Keratinocyte (primary cell): ENCODE data around the gene MAST2. TPM values are rescaled to one million over a fixed set of nuclear protein-coding genes. Genes with fewer than 3 reads are reported as not detected.
"Not testable (repeated sequence)": the region's sequence is repeated elsewhere in the genome, so short reads cannot be mapped to it uniquely, and the experiment has no call there.

ENCODE experiments used
- DNase-seq: peaks from one replicate; pipeline ENCODE4 v3.0.0-alpha.2; 2011; ENCODE audit warnings: low read depth, missing footprints, low spot score
- FAIRE-seq: peaks from 2 replicates; lab custom pipeline; 2011; peaks lifted over from hg19 to GRCh38; lab: Jason Lieb, UNC
- H2AFZ ChIP-seq: 2 replicates; pipeline ENCODE4 v1.6.0; 2012; ENCODE audit warnings: low read length, control low read depth, inconsistent platforms; ENCODE audit not compliant: control insufficient read depth
- H3K27ac ChIP-seq: 2 replicates; pipeline ENCODE4 v1.5.1; 2011; ENCODE audit warnings: low read length; ENCODE audit not compliant: control insufficient read depth, insufficient read depth
- H3K27me3 ChIP-seq: 3 replicates; pipeline ENCODE4 v1.6.0; 2011; ENCODE audit warnings: low read length; ENCODE audit not compliant: control insufficient read depth, insufficient read depth; ENCODE audit errors: extremely low read depth
- H3K36me3 ChIP-seq, 2 experiments: 2 replicates in 1 of 2; 3 replicates in 1 of 2; pipeline ENCODE4 v1.5.1; 2011; ENCODE audit warnings: low read length in 2 of 2, mild to moderate bottlenecking in 1 of 2; ENCODE audit not compliant: control insufficient read depth in 2 of 2, insufficient read depth in 2 of 2; ENCODE audit errors: extremely low read depth in 1 of 2
- H3K4me1 ChIP-seq: 3 replicates; pipeline ENCODE4 v1.5.1; 2011; ENCODE audit warnings: low read length; ENCODE audit not compliant: control insufficient read depth, insufficient read depth; ENCODE audit errors: extremely low read depth
- H3K4me2 ChIP-seq: 3 replicates; pipeline ENCODE4 v1.6.0; 2011; ENCODE audit warnings: low read depth, low read length; ENCODE audit not compliant: control insufficient read depth, insufficient read depth; ENCODE audit errors: extremely low read depth
- H3K4me3 ChIP-seq, 3 experiments: fragments of 200-600 bp in 1 of 3; sonication (generic) in 1 of 3; 2 replicates in 2 of 3; 3 replicates in 1 of 3; pipeline ENCODE4 v1.5.1; 2011 to 2016; ENCODE audit warnings: low read length in 3 of 3, mild to moderate bottlenecking in 3 of 3, control low read depth in 2 of 3, inconsistent platforms in 1 of 3, low read depth in 1 of 3, mixed read lengths in 1 of 3, mixed run types in 1 of 3, moderate library complexity in 1 of 3; ENCODE audit not compliant: control insufficient read depth in 2 of 3, insufficient read depth in 2 of 3; ENCODE audit errors: extremely low read depth in 1 of 3
- H3K79me2 ChIP-seq: 2 replicates; pipeline ENCODE4 v1.6.0; 2012; ENCODE audit warnings: low read length; ENCODE audit not compliant: control insufficient read depth, insufficient read depth
- H3K9ac ChIP-seq: 3 replicates; pipeline ENCODE4 v1.6.0; 2011; ENCODE audit warnings: low read length; ENCODE audit not compliant: control insufficient read depth, insufficient read depth; ENCODE audit errors: extremely low read depth
- H3K9me1 ChIP-seq: 3 replicates; pipeline ENCODE4 v1.6.0; 2011; ENCODE audit warnings: low read length; ENCODE audit not compliant: control insufficient read depth, insufficient read depth; ENCODE audit errors: extremely low read depth
- H3K9me3 ChIP-seq: 2 replicates; pipeline ENCODE4 v1.5.1; 2012; ENCODE audit warnings: low read depth, low read length; ENCODE audit not compliant: control insufficient read depth
- H4K20me1 ChIP-seq: 3 replicates; pipeline ENCODE4 v1.6.0; 2011; ENCODE audit warnings: low read length; ENCODE audit not compliant: control insufficient read depth, insufficient read depth; ENCODE audit errors: extremely low read depth
- CTCF ChIP-seq, 3 experiments: IDR thresholded peaks in 1 of 3; conservative IDR thresholded peaks in 1 of 3; optimal IDR thresholded peaks in 1 of 3; 2 replicates in 2 of 3; 3 replicates in 1 of 3; pipeline versions ENCODE3 to v1.5.1; 2011; ENCODE audit warnings: low read length in 3 of 3, mild to moderate bottlenecking in 3 of 3, moderate library complexity in 2 of 3, control low read depth in 1 of 3, inconsistent platforms in 1 of 3; ENCODE audit not compliant: insufficient read depth in 2 of 3; ENCODE audit errors: extremely low read depth in 1 of 3
- EZH2 ChIP-seq: IDR thresholded peaks from one replicate; pipeline ENCODE4 v1.6.1; 2012; ENCODE audit warnings: inconsistent platforms, mild to moderate bottlenecking, low read length, moderate library complexity
- dilution Hi-C: fragments of 300-500 bp; cut with MboI; formaldehyde crosslinking; loops from one replicate; pipeline ENCODE4 v1.7.0; 2020; ENCODE audit warnings: low sequenced_read_pairs; ENCODE audit not compliant: extremely low pct_ligation_motif_present
- polyA plus RNA-seq, 5 experiments: library from polyadenylated mRNA; depleted of rRNA in 3 of 5; stranded (reverse) in 3 of 5; stranded (forward) in 1 of 5; unstranded in 1 of 5; fragments of >200 nt; gene quantifications; 1 replicate in 1 of 5; 2 replicates in 3 of 5; 3 replicates in 1 of 5; pipeline versions ENCODE4 v1.2.1 to v1.2.3, GENCODE V29; 2011 to 2012; ENCODE audit warnings: missing spikeins in 2 of 5, low read depth in 1 of 5, low replicate concordance in 1 of 5

Gene MAST2
- polyA plus RNA-seq, 1 donor (not counting 4 experiments of a cell fraction or from before 2014, with no cell fraction given): 12.2 TPM

GRCh38 chr1:45834689-45835088 is 31.3 kb downstream of the MAST2 start:
- H3K9me1 ChIP-seq: no peaks in the 10 kb centered on the region
- dilution Hi-C loops: no loop called here
- H3K27ac ChIP-seq: no peak overlapping the region
- no peak overlapping the region for H3K4me2 ChIP-seq
- H4K20me1 ChIP-seq: no peaks in the 10 kb centered on the region
- H3K4me1 ChIP-seq: no peaks in the 10 kb centered on the region
- H3K79me2 ChIP-seq: no peaks in the 10 kb centered on the region
- H3K4me3 ChIP-seq: no peak overlapping the region
- no peaks in the 10 kb centered on the region for H3K9me3 ChIP-seq
- H3K27me3 ChIP-seq: no peaks in the 10 kb centered on the region
- DNase-seq (no peak), FAIRE-seq (no peak)
- no peaks in the 10 kb centered on the region for H3K36me3 ChIP-seq
- no peak overlapping the region for H2AFZ ChIP-seq
- H3K9ac ChIP-seq: no peak overlapping the region
- TF ChIP-seq CTCF (optimal IDR thresholded peaks at IDR 0.05 in 1 of 3, IDR thresholded peaks at IDR 0.05 in 1 of 3, conservative IDR thresholded peaks at IDR 0.05 in 1 of 3; ENCODE audit: extremely low read depth in 1 of 3, insufficient read depth in 2 of 3, low read length in 3 of 3) (no peak), EZH2 (no peak)

- H3K9ac ChIP-seq: no peak overlapping the region
- no peaks in the 10 kb centered on the region for H3K9me3 ChIP-seq
- H3K4me1 ChIP-seq: no peaks in the 10 kb centered on the region
- H3K27ac ChIP-seq: no peak overlapping the region
- no peaks in the 10 kb centered on the region for H4K20me1 ChIP-seq
- H3K27me3 ChIP-seq: no peaks in the 10 kb centered on the region
- no peak overlapping the region for H3K4me2 ChIP-seq
- TF ChIP-seq CTCF (optimal IDR thresholded peaks at IDR 0.05 in 1 of 3, IDR thresholded peaks at IDR 0.05 in 1 of 3, conservative IDR thresholded peaks at IDR 0.05 in 1 of 3; ENCODE audit: extremely low read depth in 1 of 3, insufficient read depth in 2 of 3, low read length in 3 of 3) (no peak), EZH2 (no peak)
- dilution Hi-C loops: no loop called here
- FAIRE-seq (no peak), DNase-seq (no peak)
- H2AFZ ChIP-seq: no peak overlapping the region
- no peaks in the 10 kb centered on the region for H3K79me2 ChIP-seq
- no peaks in the 10 kb centered on the region for H3K36me3 ChIP-seq
- no peaks in the 10 kb centered on the region for H3K9me1 ChIP-seq
- H3K4me3 ChIP-seq: no peak overlapping the region
Observed at GRCh38 chr1:45836451-45836850, 33.0 kb downstream of the MAST2 start.

DNA sequence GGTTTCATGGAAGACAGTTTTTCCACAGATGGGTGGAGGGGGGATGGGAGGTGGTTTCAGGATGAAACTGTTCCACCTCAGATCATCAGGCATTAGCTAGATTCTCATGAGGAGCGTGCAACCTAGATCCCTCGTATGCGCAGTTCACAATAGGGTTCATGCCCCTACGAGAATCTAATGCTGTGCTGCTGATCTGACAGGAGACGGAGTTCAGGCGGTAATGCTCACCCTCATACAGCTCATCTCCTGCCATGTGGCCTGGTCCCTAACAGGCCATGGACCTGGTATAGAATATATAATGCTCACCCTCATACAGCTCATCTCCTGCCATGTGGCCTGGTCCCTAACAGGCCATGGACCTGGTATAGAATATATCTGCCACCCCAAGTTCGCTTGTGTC is 33.4 kb downstream of the MAST2 start:
- H3K4me3 ChIP-seq, H3K36me3 ChIP-seq, H3K4me2 ChIP-seq, DNase-seq, H3K27me3 ChIP-seq, H3K27ac ChIP-seq, H3K9me3 ChIP-seq, H3K4me1 ChIP-seq, H3K9ac ChIP-seq, dilution Hi-C loops, H4K20me1 ChIP-seq, H3K9me1 ChIP-seq, H3K79me2 ChIP-seq, FAIRE-seq, H2AFZ ChIP-seq: not testable (repeated sequence)

DNA sequence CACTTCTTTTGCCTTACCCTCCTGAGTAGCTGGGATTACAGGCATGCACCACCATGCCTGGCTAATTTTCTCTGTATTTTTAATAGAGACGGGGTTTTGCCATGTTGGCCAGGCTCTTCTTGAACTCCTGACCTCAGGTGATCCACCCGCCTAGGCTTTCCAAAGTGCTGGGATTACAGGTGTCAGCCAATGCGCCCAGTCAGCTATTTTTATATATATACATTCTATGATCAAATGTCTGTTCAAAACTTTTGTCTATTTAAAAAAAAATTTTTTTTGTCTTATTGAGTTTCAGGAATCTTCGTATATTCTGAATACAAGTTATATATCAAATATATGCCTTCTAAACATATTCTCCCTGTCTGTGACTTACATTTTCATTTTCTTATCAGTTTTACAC is 34.9 kb downstream of the MAST2 start:
- dilution Hi-C loops, H3K4me3 ChIP-seq, H3K9me1 ChIP-seq, H3K79me2 ChIP-seq, DNase-seq, H3K27ac ChIP-seq, H3K4me1 ChIP-seq, H4K20me1 ChIP-seq, H3K36me3 ChIP-seq, FAIRE-seq, H3K27me3 ChIP-seq, H2AFZ ChIP-seq, H3K9ac ChIP-seq, H3K9me3 ChIP-seq, H3K4me2 ChIP-seq: not testable (repeated sequence)
